K562 (cell line): ENCODE measurements around the gene ADK. TPM values are rescaled to one million over a fixed set of nuclear protein-coding genes. Genes with fewer than 3 reads are reported as not detected.

ENCODE experiments used
- ATAC-seq: fragments of 200-7000 bp; cut with Tn5 transposase; 3 replicates; pipeline ENCODE4 v1.9.1; 2020; ENCODE audit warnings: moderate library complexity
- BruUV-seq: library from RNA; stranded (reverse); fragments of 400-500 nt; replicated peaks from 2 replicates; lab custom pipeline; 2021; lab: Mats Ljungman, UMichigan
- CTCF ChIA-PET: fragments of 300-600 bp; formaldehyde crosslinking; extraction: SDS; loops from one replicate; lab custom pipeline; 2021; ENCODE audit warnings: low intra/inter-chr PET ratio; lab: Yijun Ruan, JAX
- POLR2A ChIA-PET: fragments of 300-600, 350-650 bp; sonication (Branson Sonifier 250); formaldehyde crosslinking; extraction: SDS; loops from one replicate; lab custom pipeline; 2021; ENCODE audit warnings: antibody characterized with exemption, inconsistent platforms; lab: Yijun Ruan, JAX
- DNase-seq, 4 experiments: peaks; one replicate each; pipeline versions ENCODE4 v3.0.0 to v3.0.0-alpha.2; 2011 to 2018; ENCODE audit warnings: low spot score in 3 of 4, mixed read lengths in 3 of 4; ENCODE audit errors: extremely low read depth in 1 of 4
- FAIRE-seq: peaks from 2 replicates; lab custom pipeline; 2011; peaks lifted over from hg19 to GRCh38; lab: Jason Lieb, UNC
- H2AFZ ChIP-seq: 2 replicates; pipeline ENCODE4 v1.6.0; 2011; ENCODE audit warnings: low read depth, low read length, control low read depth, inconsistent platforms
- H3K27ac ChIP-seq: fragments of 200-600 bp; 3 replicates; pipeline ENCODE4 v1.8.0; 2011; ENCODE audit warnings: low read depth, mild to moderate bottlenecking, control low read depth, inconsistent platforms, low read length, moderate library complexity, mixed read lengths; ENCODE audit errors: extremely low read depth
- H3K27me3 ChIP-seq, 2 experiments: fragments of 300-600 bp in 1 of 2; 2 replicates in 1 of 2; 3 replicates in 1 of 2; pipeline versions ENCODE4 v1.6.0 to v1.8.0; 2011; ENCODE audit warnings: inconsistent platforms in 2 of 2, low read length in 2 of 2, mild to moderate bottlenecking in 1 of 2, mixed read lengths in 1 of 2, moderate library complexity in 1 of 2; ENCODE audit not compliant: control insufficient read depth in 2 of 2, insufficient read depth in 2 of 2
- H3K36me3 ChIP-seq: fragments of 300-600 bp; 3 replicates; pipeline ENCODE4 v1.8.0; 2011; ENCODE audit warnings: mild to moderate bottlenecking, low read length, inconsistent platforms; ENCODE audit not compliant: control insufficient read depth, insufficient read depth
- H3K4me1 ChIP-seq, 2 experiments: fragments of 200-600 bp in 1 of 2; replicated peaks in 1 of 2; 2 replicates in 1 of 2; 3 replicates in 1 of 2; pipeline versions ENCODE4 v1.5.1 to v1.8.0; 2011; ENCODE audit warnings: inconsistent platforms in 2 of 2, low read length in 2 of 2, mild to moderate bottlenecking in 1 of 2, mixed read lengths in 1 of 2, moderate library complexity in 1 of 2; ENCODE audit not compliant: control insufficient read depth in 2 of 2, insufficient read depth in 2 of 2
- H3K4me2 ChIP-seq: 2 replicates; pipeline ENCODE4 v1.6.1; 2011; ENCODE audit warnings: low read length, control low read depth, inconsistent platforms, mixed read lengths; ENCODE audit not compliant: insufficient read depth
- H3K4me3 ChIP-seq: fragments of 200-600 bp; sonication (generic), shearing (Covaris generic); 2 replicates; pipeline ENCODE4 v1.5.1; 2016; ENCODE audit warnings: control low read depth, inconsistent platforms
- H3K79me2 ChIP-seq: fragments of 200-600 bp; 3 replicates; pipeline ENCODE4 v1.8.0; 2011; ENCODE audit warnings: low read length, inconsistent platforms; ENCODE audit not compliant: control insufficient read depth, insufficient read depth
- H3K9ac ChIP-seq, 2 experiments: 2 replicates each; pipeline versions ENCODE4 v1.6.0 to v1.6.1; 2011; ENCODE audit warnings: low read depth in 2 of 2, low read length in 2 of 2, control low read depth in 1 of 2, inconsistent platforms in 1 of 2, mild to moderate bottlenecking in 1 of 2, mixed read lengths in 1 of 2; ENCODE audit not compliant: insufficient read depth in 1 of 2
- H3K9me1 ChIP-seq: one replicate; pipeline ENCODE4 v1.6.0; 2011; ENCODE audit warnings: inconsistent platforms, mild to moderate bottlenecking, low read length, moderate library complexity; ENCODE audit not compliant: control insufficient read depth, insufficient read depth
- H3K9me3 ChIP-seq: replicated peaks from 2 replicates; pipeline ENCODE4 v1.5.1; 2011; ENCODE audit warnings: low read depth, low read length, inconsistent platforms; ENCODE audit not compliant: control insufficient read depth, insufficient read depth
- H4K20me1 ChIP-seq: replicated peaks from 2 replicates; pipeline ENCODE4 v1.6.1; 2011; ENCODE audit warnings: low read length, inconsistent platforms, mixed read lengths; ENCODE audit not compliant: control insufficient read depth, insufficient read depth
- DIDO1 ChIP-seq: fragments of 450-650 bp; IDR thresholded peaks from 2 replicates; pipeline ENCODE4 v1.6.1; 2016; ENCODE audit warnings: low read depth, missing biosample characterization, missing genetic modification characterization
- ETV6 ChIP-seq, 3 experiments: fragments of 150-350 bp in 1 of 3; sonication (generic) in 1 of 3; formaldehyde crosslinking in 1 of 3; IDR thresholded peaks; 2 replicates each; pipeline versions ENCODE4 v1.6.1 to v1.8.0; 2014 to 2022; ENCODE audit warnings: borderline replicate concordance in 2 of 3, low read depth in 2 of 3, antibody characterized with exemption in 1 of 3, low read length in 1 of 3, mild to moderate bottlenecking in 1 of 3, missing genetic modification reagents in 1 of 3
- MTA2 ChIP-seq: fragments of 450-650 bp; IDR thresholded peaks from 2 replicates; pipeline ENCODE4 v1.6.1; 2016; ENCODE audit warnings: low read depth
- MXD1 ChIP-seq: fragments of 250-450 bp; sonication (Bioruptor Pico); IDR thresholded peaks from 2 replicates; pipeline ENCODE4 v1.8.0; 2021; ENCODE audit warnings: borderline replicate concordance, mild to moderate bottlenecking, moderate library complexity; ENCODE audit not compliant: poor library complexity, severe bottlenecking
- NFRKB ChIP-seq: fragments of 450-650 bp; IDR thresholded peaks from 2 replicates; pipeline ENCODE4 v1.6.1; 2016; ENCODE audit warnings: low read depth
- POLR2G ChIP-seq: fragments of 200-400 bp; formaldehyde crosslinking; IDR thresholded peaks from 2 replicates; pipeline ENCODE4 v1.6.1; 2017; ENCODE audit warnings: low read depth, mild to moderate bottlenecking, antibody characterized with exemption, low read length, moderate library complexity
- POU5F1 ChIP-seq: fragments of 150-350 bp; IDR thresholded peaks from 2 replicates; pipeline ENCODE4 v1.6.1; 2014; ENCODE audit warnings: borderline replicate concordance, low read length, low read depth, mild to moderate bottlenecking; ENCODE audit not compliant: partially characterized antibody
- SMARCE1 ChIP-seq: fragments of 450-650 bp; IDR thresholded peaks from 2 replicates; pipeline ENCODE4 v1.7.1; 2016; ENCODE audit warnings: mild to moderate bottlenecking
- SP2 ChIP-seq: IDR thresholded peaks from 2 replicates; pipeline ENCODE4 v1.6.1; 2011; ENCODE audit warnings: mild to moderate bottlenecking, low read depth, low read length, moderate library complexity; ENCODE audit not compliant: poor library complexity, severe bottlenecking; ENCODE audit errors: extremely low read depth
- ZC3H11A ChIP-seq: IDR thresholded peaks from 2 replicates; pipeline ENCODE4 v1.6.1; 2012; ENCODE audit warnings: low read depth, low read length, improper control_type of control experiment
- WGBS: fragments of 100-300 bp; shearing (Covaris generic); methylation state at CpG from one replicate; pipeline ENCODE4 v1.1.6; 2016; ENCODE audit warnings: low coverage, mixed read lengths; ENCODE audit not compliant: insufficient coverage; ENCODE audit errors: missing lambda C conversion rate; 5-methylcytosine and 5-hydroxymethylcytosine counted together
- in situ Hi-C: fragments of 300-500 bp; cut with MboI; formaldehyde crosslinking; loops from 4 replicates; pipeline ENCODE4 v1.15.0; 2018; ENCODE audit warnings: inconsistent platforms, mixed read lengths
- intact Hi-C: fragments of 100-400 bp; cut with micrococcal nuclease; formaldehyde crosslinking; loops from 2 replicates; pipeline ENCODE4 v1.14.2; 2022
- polyA plus RNA-seq, 8 experiments: library from polyadenylated mRNA; depleted of rRNA in 4 of 8; stranded (reverse) in 5 of 8; unstranded in 3 of 8; fragments of >200 nt; fragmentation: Nextera tagmentation in 2 of 8; fragmentation: Illumina TruSeq in 1 of 8; extraction: Ambion mirVana in 2 of 8; extraction: Trizol in 1 of 8; gene quantifications; 2 replicates each; pipeline versions ENCODE4 v1.2.1 to v1.2.3, GENCODE V29; 2011 to 2014; ENCODE audit warnings: inconsistent platforms in 1 of 8, missing spikeins in 1 of 8
- total RNA-seq, 7 experiments: library from RNA; depleted of rRNA in 6 of 7; stranded (reverse); fragments of >200 nt in 6 of 7; fragmentation: Illumina TruSeq in 2 of 7; extraction: Trizol in 2 of 7; gene quantifications; 2 replicates each; pipeline versions ENCODE4 v1.2.1 to v1.2.3, GENCODE V29; 2011 to 2021; ENCODE audit warnings: low replicate concordance in 1 of 7

Gene ADK
- total and polyA plus RNA-seq, 9 of the 15 experiments (the other 6 are each of a cell fraction or from before 2014, with no cell fraction given): 54.2 to 97.8 (median 73.6) TPM

- no peak overlapping the region for H3K4me2 ChIP-seq
- no peak overlapping the region for H3K9ac ChIP-seq
- no peak overlapping the region for H2AFZ ChIP-seq
- intact Hi-C loops: no loop called here
- H3K9me1 ChIP-seq: no peaks in the 10 kb centered on the region
- no peaks in the 10 kb centered on the region for H3K27me3 ChIP-seq
- H3K9me3 ChIP-seq: no peaks in the 10 kb centered on the region
- H4K20me1 ChIP-seq: no peaks in the 10 kb centered on the region
- H3K27ac ChIP-seq: no peak overlapping the region
- FAIRE-seq (no peak), ATAC-seq (no peak), DNase-seq (no peak)
- CTCF ChIA-PET: no interaction called here
- BruUV-seq: no TSS peak
- WGBS: 87% methylated on average over 3 of the region's 3 CpGs
- peaks cover 15% of the 10 kb centered on the region for H3K36me3 ChIP-seq
- peaks cover 0 to 10% of the 10 kb centered on the region in 2 experiments; a peak in 2 of 5 replicates for H3K4me1 ChIP-seq
- in situ Hi-C loops: no loop called here
- TF ChIP-seq NFRKB: no peak
- no peak for TF ChIP-seq SMARCE1
- no peak for TF ChIP-seq ZC3H11A
- no peak for TF ChIP-seq MTA2
- no peak for TF ChIP-seq POU5F1
- TF ChIP-seq ETV6 (IDR thresholded peaks at IDR 0.05; ENCODE audit: borderline replicate concordance in 1 of 2, low read depth in 2 of 2, low read length in 1 of 2): no peak
- no peak for TF ChIP-seq ETV6 (CRISPR knock-in tag; IDR thresholded peaks at IDR 0.05; ENCODE audit: borderline replicate concordance)
- POLR2A ChIA-PET: no interaction called here
- H3K4me3 ChIP-seq: no peak overlapping the region
- peaks cover 29% of the 10 kb centered on the region for H3K79me2 ChIP-seq
Measured at GRCh38 chr10:74208997-74209396, 58.0 kb downstream of the ADK start.

GRCh38 chr10:74213019-74213418 lies 62.0 kb downstream of the ADK start:
- Histone ChIP-seq H3K79me2 (peaks cover 34% of the 10 kb centered on the region), H3K4me3 (no peak overlapping the region), H3K27ac (no peak overlapping the region), H3K36me3 (peaks cover 14% of the 10 kb centered on the region; the same call in 2 of the 3 replicates), H2AFZ (no peak overlapping the region), H3K9me3 (peaks cover 6% of the 10 kb centered on the region), H3K4me2 (no peak overlapping the region), H3K9ac (no peak overlapping the region), H3K4me1 (peaks cover 0 to 2% of the 10 kb centered on the region in 2 experiments; a peak in 1 of 5 replicates), H3K9me1 (no peaks in the 10 kb centered on the region), H3K27me3 (no peaks in the 10 kb centered on the region), H4K20me1 (no peaks in the 10 kb centered on the region)
- 93% methylated on average over 2 of the region's 2 CpGs for WGBS
- ChIA-PET POLR2A (interaction anchor here (1.1 to 1.8 kb wide), 2 partner anchors 9 to 10 kb away, joined by 5 to 6 read pairs; no protein-coding TSS in a partner anchor), CTCF (no interaction called here)
- FAIRE-seq (no peak), ATAC-seq (no peak), DNase-seq (no peak)
- in situ Hi-C loops (no loop called here), intact Hi-C loops (loop anchor here (1.0 kb wide), 1 partner anchor 64 kb away; no protein-coding TSS in a partner anchor)
- BruUV-seq: no TSS peak
- no peak for TF ChIP-seq DIDO1 (tag)
- no peak for TF ChIP-seq POLR2G
- TF ChIP-seq SP2: no peak
- no peak for TF ChIP-seq MXD1
